Measurements from ENCODE around the gene EIF4ENIF1.
"Not testable (repeated sequence)": the region's sequence is repeated elsewhere in the genome, so short reads cannot be mapped to it uniquely, and the experiment has no call there.

Gene EIF4ENIF1

DNA sequence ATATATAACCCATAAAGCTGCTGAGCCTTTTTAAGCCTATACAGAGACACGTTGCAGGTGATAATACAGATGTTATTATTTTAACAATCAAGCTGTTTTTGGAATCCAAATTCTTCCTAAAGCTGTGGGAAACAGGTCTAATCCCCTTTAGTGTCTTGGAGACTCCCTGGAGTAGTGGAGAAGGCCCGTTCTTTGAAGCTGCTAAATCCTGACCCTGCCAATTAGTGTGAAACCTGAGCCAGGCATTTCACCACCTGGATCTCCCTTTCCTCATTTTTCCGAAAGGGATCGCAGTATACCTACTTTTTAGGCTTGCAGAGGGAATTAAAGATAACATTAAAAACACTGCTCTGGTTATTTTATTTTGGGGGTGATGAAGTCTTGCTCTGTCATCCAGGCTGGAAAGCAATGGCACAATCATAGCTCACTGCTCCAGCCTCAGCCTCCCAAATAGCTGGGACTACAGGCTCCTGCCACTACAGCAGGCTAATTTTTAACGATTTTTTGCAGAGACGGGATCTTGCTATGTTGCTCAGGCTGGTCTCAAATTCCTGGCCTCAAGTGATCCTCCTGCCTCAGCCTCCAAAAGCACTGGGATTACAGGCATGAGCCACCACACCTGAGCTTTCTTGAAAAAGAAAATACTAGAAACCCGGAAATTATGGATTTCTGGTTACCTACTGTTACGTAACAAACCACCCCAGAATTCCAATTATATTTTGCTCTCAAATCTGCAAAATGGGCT, 1.7 kb upstream of the EIF4ENIF1 start:
- no peak for DNase-seq

DNA sequence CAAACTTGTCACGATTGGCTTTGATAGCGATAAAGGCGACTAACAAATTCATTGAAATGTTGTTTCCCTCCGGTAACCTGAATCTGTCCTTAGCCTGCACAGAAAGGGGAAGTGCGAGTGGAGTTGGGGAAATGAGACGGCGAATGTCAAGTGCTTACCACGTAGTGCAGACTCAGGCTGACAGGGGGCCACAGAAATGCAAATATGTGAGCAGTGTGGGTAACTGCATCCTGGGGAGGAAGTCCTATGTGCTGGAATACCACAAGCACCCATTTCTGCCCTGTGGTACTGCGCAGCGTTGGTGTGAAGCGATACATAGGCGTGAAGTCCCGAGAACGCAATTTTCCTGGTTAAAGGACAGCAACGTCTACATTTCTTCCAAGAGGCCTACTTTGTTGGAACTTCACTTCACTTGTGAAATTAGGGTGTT, 869 bp upstream of the EIF4ENIF1 start:
- DNase-seq = peak; percentile 50

DNA sequence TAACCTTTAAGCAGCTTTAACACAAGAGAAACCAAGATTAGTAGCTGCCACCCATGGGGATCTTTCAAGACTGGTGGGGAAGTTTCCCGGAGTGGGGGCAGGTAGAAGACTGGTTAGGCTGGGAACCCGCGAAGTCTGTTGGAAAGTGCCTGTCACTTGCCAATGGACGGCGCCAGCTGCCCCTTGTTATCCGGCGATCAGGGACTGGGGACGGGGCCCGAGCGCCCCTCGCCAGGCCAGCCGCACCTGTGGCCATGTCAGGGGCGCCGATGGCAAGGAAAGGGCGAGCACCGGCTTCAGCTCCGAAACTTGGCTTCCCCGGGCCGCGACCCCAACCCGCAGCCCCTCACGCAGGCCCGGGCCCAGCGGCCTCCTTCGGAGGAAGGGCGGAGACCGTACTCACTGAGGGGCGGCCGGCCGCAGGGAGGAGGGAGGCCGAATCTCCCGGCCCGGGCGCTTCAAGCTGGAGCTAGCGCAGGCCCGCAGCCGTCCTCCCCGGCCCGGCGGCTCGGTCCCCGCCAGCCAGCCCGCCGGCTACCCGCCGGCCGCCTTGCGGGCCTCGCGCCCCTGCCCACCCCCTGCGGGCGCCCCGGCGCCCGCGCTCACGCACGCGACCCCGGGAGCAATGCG, 539 bp downstream of the EIF4ENIF1 start:
- DNase-seq = peak; percentile 32

DNA sequence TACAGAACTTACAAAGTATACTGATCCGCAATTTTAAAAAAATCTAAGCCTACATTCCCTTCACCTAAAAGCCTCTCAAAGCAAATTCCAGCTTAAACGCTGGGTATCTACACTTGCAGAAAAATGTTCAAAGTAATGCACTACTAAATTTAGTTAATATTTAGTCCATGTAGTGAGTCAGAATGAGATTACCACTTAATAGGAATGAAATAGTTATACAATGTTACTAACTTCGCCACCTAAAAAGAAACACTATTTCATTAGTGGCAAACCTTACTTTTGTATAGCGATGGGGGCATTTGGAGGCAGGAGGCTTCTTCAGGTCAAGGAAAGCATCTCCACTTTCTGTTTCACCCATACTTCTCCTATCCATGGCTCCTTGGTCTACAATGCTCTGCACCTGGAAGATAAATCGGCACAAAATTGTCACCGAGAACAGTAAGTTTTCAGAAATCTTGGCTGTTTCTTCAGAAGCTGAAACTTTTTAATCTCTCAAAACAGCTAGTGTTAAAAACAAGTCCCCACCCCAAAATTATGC, 1.2 kb downstream of the EIF4ENIF1 start:
- DNase-seq = no peak

DNA sequence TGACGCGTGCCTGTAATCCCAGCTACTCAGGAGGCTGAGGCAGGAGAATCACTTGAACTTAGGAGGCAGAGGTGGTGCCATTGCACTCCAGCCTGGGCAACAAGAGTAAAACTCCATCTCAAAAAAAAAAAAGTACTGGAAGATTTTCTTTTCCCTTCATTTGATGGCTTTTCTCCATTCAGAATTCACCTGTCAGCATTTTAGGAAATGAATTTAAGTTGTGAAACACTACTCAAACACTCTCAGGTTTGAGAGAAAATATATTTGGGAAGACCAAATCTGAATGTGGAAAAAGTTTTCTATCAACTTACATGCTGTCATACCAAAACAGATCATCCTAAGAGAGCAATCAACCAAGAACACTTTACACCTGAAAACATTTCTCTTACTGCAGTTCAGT, 2.7 kb downstream of the EIF4ENIF1 start:
- no peak for DNase-seq

DNA sequence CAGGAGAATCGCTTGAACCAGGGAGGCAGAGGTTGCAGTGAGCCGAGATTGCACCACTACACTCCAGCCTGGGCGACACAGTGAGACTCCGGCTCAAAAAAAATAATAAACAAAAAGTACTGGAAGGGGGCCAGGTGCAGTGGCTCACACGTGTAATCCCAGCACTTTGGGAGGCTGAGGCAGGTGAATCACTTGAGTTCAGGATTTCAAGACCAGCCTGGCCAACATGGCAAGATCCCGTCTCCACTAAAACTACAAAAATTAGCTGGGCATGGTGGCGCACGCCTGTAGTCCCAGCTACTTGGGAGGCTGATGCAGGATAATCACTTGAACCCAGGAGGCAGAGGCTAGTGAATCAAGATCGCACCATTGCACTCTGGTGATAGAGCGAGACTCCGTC, 3.3 kb downstream of the EIF4ENIF1 start:
- not testable (repeated sequence) for DNase-seq

DNA sequence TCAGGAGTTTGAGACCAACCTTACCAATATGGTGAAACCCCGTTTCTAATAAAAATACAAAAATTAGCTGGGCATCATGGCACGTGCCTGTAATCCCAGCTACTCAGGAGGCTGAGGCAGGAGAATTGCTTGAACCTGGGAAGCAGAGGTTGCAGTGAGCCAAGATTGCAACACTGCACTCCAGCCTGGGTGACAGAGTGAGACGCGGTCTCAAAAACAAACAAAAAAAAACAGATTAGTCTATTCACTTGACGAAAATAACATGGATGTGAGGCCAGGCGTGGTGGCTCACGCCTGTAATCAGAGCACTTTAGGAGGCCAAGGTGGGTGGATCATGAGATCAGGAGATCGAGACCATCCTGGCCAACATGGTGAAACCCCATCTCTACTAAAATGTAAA, 7.2 kb downstream of the EIF4ENIF1 start:
- not testable (repeated sequence) for DNase-seq

DNA sequence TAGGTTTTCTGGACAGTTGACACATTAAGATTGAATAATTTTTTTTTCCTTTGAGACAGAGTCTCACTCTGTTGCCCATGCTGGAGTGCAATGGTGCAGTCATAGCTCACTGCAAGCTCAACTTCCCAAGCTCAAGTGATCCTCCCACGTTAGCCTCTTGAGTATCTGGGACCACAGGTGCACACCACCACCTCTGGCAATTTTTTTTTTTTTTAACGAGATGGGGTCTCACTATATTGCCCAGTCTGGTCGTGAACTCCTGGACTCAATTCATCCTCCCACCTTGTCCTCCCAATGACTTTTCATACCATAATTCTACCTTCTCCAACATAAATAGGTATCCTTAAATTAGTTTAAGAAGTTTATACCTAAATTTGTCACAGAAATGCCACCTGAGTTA, 8.5 kb downstream of the EIF4ENIF1 start:
- DNase-seq = no peak

DNA sequence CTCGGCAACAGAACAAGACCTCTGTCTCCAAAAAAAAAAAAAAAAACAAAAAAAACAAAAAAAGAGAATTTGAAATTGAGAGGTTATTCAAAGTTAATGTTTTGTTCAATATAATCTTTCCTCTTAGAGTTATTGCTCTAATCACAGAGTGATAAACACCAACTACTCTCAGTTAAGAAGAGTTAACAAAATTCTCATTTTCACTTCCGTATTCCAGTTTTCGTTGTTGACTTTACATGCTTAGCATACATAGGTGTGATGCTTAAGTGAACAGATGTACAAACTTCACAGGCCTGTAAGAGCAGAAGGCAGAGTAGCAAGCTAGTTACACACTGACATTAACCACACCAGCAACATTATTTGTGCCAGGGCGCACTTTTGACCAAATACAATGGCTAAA, 12.3 kb downstream of the EIF4ENIF1 start:
- DNase-seq = no peak

DNA sequence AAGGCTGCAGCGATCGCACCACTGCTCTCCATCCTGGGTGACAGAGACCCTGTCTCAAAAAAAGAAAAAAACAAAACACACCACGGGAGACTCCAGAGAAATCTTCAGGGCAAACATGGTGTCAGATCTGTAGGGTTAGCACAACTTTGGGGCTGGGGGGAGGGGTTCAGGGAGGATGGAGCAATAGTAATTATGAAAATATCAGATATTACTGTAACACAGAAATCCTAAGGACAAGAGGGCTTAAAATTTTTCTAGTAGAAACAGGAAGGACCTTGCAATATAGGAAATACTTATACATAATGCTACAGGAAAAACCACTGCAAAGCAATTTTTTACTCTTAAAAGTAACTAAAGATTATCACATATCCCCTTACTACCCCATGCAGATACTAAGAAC, 13.8 kb downstream of the EIF4ENIF1 start:
- no peak for DNase-seq

DNA sequence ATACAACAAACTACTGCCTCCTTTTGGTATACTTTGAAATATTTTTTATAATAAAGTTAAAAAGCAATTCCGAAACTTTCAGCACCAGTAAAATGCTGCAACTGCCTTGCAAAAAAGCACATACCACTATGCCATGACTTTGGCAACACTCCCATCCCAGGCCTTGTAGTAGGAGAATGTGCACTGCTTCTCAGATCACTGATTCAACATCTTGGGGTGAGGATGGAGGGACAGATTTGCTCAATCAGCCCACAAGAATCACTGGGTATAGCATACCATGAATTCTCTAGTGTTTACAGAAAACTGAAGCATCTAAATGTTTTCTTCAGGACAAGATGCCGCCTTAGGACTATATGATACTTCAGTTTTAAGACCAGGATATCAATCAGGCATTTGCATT, 14.9 kb downstream of the EIF4ENIF1 start:
- no peak for DNase-seq

DNA sequence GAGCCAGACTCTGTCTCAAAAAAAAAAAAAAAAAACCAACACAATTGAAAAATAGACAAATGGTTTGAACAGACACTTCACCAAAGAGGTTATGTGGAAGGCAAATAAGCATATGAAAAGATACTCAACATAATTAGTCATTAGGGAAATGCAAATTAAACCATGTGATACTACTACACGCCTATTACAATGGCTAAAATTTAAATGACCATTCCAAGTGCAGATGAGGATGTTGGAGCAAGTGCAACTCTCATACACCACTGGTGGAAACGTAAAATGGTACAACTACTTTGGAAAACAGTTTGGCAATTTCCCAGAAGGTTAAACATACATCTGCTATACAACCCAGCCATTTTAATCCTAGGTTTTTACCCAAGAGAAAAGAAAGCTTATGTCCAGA, 24.3 kb downstream of the EIF4ENIF1 start:
- no peak for DNase-seq

DNA sequence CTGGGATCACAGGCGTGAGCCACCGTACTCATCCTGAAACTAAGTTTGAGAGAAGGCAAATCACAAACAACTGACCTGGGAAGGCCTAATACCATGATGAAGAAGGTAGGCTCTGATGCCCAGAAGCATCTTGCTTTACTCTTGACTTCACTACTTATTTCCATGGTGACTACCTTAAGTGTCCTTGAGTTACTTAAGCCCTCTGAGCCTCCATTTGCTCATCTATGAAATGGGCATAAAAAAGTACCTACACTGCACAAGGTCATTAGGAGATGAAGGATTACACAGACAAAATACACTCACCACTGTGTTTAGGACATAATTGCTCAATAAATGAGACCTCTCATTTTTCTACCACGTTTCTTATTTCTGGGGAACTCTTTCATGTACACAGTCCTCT, 27.9 kb downstream of the EIF4ENIF1 start:
- no peak for DNase-seq

DNA sequence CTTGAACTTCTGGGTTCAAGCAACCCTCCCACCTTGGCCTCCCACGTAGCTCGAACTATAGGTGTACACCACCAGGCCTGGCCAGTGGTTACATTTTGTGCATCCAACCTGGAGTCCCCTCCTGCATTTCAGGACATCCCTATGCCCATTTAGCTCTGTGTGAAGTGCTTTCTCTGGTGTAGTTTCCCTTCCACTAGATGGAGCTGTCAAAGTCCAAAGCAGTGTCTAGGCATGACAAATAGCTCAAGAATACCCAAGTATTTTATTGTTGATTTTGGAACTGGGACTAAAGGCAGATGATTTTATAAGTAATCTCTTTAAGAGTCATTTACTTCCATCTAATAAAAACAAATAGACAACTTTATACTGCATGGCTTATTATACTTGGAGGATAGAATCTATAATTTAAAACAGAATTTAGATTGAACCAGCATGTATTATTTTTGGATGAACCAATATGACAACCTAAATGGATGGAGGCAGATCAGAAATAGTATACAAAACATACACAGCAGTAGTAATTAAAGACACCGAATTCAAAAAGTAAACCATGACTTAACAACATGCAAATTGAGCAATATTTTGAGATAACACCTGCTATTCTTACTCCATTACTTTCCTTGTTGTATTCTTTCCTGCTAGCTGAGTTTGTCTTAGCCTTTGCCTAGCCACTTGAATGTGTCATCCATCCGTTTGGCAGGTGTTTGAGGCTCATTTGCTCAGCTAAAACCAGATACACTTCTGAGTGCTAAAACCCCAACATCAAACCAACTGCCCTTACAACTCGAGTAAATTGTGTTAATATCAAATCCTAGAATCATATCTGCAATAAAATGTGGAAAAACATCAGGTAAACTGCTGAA, 37.7 kb downstream of the EIF4ENIF1 start:
- DNase-seq = no peak

DNA sequence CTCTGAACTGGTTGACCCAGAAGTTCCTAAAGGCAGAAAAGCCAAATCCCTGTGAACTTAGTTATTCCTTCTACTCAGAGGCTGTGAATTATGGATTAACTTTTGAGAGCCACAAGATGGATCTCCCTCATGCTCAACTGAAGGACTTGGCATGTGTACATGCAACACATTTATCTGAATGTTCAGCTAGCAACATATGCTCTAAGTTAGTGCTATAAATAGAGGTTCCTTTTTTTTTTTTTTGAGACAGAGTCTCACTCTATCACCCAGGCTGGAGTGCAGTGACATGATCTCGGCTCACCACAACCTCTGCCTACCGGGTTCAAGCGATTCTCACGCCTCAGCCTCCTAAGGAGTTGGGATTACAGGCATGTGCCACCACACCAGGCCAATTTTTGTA, 40.1 kb downstream of the EIF4ENIF1 start:
- no peak for DNase-seq

DNA sequence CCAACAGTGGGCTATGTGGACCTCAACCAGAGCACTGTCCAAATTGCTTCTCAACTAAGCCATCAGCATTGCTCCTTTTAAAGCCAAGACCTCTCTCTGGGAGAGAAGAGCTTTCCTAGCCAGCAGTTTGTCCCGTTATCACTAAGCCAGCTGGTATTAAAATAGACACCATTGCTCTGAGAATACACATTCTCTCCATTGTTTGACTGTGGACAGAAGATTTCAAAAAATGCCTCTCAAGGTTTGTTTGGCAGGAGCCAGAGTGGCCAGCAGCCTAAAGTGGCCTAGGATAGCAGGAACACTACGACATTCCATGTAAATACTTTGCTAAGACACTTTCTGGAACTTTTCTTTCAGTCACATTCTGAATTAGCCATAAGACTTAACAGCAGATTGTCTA, 41.3 kb downstream of the EIF4ENIF1 start:
- no peak for DNase-seq

DNA sequence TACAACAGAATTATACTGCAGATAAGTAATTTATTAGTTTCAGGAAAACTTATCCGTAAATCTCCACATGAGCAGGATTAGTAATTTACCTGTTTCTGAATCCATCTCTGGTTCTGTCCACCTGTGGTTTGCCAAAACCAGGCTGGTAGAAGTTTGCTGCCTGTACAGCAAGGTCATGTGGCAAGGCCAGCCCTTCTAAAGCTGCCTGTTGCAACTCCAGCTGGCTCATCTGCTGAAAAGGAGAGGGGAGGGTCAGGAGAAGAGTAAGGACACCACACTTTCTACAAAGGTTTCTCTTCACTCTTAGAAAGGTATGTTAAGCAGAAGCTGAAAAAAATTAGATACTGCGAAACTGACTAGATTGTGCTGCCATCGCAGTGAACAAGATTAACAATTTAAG, 42.3 kb downstream of the EIF4ENIF1 start:
- no peak for DNase-seq

DNA sequence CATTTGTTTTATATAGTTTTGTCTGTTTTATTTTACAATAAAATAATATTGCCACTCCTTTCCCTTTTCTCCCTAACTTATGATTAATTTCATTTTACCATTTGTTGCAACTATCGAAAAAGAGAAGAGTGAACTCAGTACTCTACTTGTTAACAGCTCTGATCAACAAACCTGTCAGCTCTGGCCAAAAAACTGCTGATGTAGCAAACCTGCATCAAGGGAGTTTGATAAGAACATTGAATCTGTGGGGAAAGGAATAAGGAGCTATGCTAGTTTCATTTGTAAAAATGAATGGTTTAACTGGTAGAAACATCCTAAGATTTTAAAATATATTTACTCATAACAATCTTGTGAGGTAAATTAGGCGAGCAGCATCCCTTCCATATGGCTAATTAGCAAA, 42.9 kb downstream of the EIF4ENIF1 start:
- DNase-seq = no peak

DNA sequence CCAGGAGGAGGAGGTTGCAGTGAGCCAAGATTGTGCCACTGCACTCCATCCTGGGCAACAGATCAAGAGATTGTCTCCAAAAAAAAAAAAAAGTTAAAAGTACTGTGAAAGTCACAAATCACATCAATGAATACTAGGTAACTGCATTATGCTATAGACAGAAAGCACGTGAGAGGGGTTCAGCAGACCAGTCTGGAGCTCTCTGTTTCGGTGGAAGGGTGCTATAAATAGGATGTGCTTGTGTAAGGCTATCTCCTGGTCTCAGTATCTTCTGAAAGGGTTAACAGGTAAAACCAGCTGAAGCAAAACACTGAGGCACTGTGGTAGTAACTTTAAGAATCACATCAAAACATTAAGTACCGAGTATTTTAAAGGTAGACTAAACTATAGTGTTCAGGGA, 43.4 kb downstream of the EIF4ENIF1 start:
- no peak for DNase-seq

DNA sequence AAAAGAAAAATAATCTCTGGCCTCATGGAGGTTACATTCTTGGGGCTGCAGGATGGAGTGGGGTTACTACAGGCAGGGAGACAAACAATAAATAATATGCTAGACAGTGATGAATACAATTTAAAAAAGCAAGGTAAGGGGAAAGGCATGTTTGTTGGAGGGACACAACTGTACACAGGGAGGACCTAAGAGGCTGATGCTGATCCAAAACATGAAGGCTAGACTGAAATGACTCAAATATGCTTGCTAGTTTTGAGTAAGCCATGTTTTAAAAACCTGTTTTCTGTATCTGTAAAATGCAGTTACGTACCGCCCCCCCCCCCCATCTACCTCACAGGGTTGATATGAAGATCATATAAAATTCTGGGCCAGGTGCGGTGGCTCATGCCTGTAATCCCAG, 44.0 kb downstream of the EIF4ENIF1 start:
- no peak for DNase-seq

DNA sequence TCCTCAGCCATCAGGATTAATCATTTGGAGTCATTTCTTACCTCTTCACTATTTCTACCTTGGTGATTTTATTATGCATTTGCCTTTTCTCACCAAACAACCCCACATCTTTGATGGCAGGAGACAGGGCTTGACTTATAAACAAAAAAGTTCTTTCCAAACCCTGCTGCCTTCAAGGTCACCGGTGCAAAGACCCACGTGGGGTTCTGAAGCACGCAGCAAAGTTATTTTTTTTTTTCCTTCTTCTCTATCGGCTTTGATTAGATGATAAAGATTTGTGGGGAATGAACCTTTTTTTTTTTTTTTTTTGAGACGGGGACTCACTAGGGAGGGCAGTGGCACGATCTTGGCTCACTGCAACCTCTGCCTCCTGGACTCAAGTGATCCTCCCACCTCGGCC, 46.1 kb downstream of the EIF4ENIF1 start:
- DNase-seq = no peak

DNA sequence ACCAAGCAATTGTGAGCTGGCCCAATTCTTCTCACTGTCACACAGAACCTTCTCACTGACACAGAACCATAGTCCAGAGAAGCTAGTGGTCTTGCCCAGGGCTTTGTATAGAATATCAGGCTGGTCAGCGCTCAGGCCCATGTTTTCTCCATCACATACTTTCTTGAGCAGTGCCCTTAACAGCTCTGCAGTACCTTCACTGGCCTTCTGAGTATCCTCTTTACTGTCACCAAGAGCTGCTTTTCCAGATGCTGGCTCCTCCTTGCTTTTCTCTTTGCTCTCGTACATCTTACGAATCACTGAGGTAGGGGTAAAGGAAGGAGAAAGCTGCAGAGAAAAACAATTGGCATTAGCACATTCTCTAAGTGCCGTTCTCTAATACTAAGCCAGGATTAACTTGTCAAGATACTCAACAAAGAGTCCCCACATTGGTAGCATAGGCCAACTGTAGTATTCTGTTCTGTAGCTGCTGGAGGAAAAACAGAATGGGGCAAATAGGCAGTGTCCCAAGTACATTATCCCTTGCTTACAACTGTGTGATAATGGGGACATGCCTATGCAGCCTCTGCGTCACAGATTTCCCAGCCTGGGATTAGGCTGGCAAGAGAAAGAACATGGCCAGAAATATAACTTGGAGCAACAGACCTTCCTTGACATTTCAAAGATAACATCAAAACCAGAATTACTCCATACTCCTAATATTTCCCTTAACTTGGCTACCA, 46.7 kb downstream of the EIF4ENIF1 start:
- no peak for DNase-seq

DNA sequence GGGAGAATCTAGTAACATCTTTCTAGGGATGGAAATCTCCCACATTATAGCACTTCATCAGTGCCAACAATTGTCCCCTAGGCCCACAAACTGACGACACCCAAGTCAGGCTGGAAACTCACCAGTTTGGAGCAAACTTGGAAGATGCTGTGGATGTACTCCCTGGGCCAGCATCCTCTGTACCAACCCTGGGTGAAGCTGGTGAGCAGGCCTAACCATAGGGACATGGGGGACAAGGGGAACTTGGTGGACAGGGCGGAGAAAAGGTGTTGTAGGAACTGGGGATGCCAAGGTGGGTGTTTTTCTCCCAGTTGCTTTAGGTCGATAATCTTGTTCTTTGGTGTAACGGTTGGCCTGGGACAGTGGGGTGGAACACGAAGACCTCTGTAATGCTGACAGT, 48.0 kb downstream of the EIF4ENIF1 start:
- DNase-seq = no peak

Measured in stimulated activated naive CD4-positive, alpha-beta T cell treated with Interleukin-2 at 50 U/mL for 16 hours (primary cell).